Neural cell (in vitro differentiated cells): ENCODE results near the gene RIPK3.

ENCODE experiments used
- CTCF ChIP-seq: fragments of 450-650 bp; IDR thresholded peaks from 2 replicates; pipeline ENCODE4 v1.5.1; 2014; ENCODE audit warnings: antibody characterized with exemption, mild to moderate bottlenecking, moderate library complexity; ENCODE audit not compliant: poor library complexity, severe bottlenecking
- EP300 ChIP-seq: fragments of 450-650 bp; conservative IDR thresholded peaks from 2 replicates; pipeline ENCODE4 v1.6.1; 2014; ENCODE audit warnings: antibody characterized with exemption, mild to moderate bottlenecking, moderate library complexity; ENCODE audit not compliant: poor library complexity, severe bottlenecking
- EZH2 ChIP-seq: fragments of 200-600, 300-800 bp; shearing (Covaris generic), sonication (generic); IDR thresholded peaks from 2 replicates; pipeline ENCODE4 v1.6.1; 2014; ENCODE audit warnings: antibody characterized with exemption, low read length, borderline replicate concordance, mild to moderate bottlenecking; ENCODE audit not compliant: insufficient read depth, poor library complexity, severe bottlenecking
- MXI1 ChIP-seq: fragments of 450-650 bp; conservative IDR thresholded peaks from 2 replicates; pipeline ENCODE4 v1.6.1; 2014; ENCODE audit warnings: antibody characterized with exemption, mild to moderate bottlenecking; ENCODE audit not compliant: poor library complexity, severe bottlenecking
- POLR2AphosphoS5 ChIP-seq: IDR thresholded peaks from 2 replicates; pipeline ENCODE4 v1.6.1; 2012
- SMC3 ChIP-seq: fragments of 450-650 bp; conservative IDR thresholded peaks from 2 replicates; pipeline ENCODE4 v1.6.1; 2014; ENCODE audit warnings: antibody characterized with exemption, mild to moderate bottlenecking, moderate library complexity; ENCODE audit not compliant: poor library complexity
- TAF1 ChIP-seq: IDR thresholded peaks from 2 replicates; pipeline ENCODE4 v1.6.1; 2012; ENCODE audit warnings: low read depth
- TF ChIP-seq, protein P1 (sequence below): IDR thresholded peaks from 2 replicates; pipeline ENCODE4 v1.6.1; 2012; ENCODE audit warnings: borderline replicate concordance

DNA sequence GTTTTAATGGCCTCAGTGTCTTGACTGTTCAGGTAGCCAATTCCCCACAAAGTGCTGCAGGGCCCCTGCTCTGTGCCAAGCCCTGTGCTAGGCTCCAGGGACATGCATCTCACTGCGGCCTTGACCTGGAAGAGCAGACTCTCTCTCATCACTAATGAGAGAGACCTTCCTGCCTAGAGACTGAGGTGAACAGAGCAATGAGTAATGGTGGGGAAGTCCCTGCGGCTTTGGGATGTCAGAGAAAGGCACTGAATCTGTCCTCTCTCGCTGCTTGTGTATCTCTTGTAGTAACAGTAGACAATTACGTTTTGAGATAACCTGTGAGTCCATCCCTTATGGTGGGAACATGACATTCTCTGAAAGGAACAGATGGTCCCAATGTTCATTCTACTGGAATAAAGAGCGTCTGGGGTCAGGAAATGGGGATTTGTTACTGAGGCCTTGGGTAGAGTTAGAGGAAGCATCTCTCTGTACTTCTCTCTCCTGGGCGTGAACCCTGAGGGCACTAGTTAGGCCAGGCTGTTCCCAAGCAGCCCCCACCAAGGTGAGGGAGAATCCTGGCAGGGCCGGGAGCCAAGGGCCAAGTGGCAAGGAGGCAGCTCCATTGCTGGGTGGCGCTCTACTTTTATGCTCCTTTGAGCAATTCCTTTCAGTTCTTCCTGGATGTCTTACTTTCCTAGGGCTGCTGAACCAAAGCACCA lies 41.7 kb upstream of the RIPK3 start:
- TF ChIP-seq POLR2AphosphoS5 (no peak), CTCF (no peak), EZH2 (no peak), EP300 (no peak), TAF1 (no peak), SMC3 (no peak), MXI1 (no peak)
- TF ChIP-seq, protein P1, sequence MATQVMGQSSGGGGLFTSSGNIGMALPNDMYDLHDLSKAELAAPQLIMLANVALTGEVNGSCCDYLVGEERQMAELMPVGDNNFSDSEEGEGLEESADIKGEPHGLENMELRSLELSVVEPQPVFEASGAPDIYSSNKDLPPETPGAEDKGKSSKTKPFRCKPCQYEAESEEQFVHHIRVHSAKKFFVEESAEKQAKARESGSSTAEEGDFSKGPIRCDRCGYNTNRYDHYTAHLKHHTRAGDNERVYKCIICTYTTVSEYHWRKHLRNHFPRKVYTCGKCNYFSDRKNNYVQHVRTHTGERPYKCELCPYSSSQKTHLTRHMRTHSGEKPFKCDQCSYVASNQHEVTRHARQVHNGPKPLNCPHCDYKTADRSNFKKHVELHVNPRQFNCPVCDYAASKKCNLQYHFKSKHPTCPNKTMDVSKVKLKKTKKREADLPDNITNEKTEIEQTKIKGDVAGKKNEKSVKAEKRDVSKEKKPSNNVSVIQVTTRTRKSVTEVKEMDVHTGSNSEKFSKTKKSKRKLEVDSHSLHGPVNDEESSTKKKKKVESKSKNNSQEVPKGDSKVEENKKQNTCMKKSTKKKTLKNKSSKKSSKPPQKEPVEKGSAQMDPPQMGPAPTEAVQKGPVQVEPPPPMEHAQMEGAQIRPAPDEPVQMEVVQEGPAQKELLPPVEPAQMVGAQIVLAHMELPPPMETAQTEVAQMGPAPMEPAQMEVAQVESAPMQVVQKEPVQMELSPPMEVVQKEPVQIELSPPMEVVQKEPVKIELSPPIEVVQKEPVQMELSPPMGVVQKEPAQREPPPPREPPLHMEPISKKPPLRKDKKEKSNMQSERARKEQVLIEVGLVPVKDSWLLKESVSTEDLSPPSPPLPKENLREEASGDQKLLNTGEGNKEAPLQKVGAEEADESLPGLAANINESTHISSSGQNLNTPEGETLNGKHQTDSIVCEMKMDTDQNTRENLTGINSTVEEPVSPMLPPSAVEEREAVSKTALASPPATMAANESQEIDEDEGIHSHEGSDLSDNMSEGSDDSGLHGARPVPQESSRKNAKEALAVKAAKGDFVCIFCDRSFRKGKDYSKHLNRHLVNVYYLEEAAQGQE = no peak
